ENCODE measurements around the gene FCMR. TPM values are rescaled to one million over a fixed set of nuclear protein-coding genes. Genes with fewer than 3 reads are reported as not detected.
A peak's percentile ranks its signal among the peaks of the same experiment; 100 is the strongest.

FCMR gene
- total and polyA plus RNA-seq, 9 of the 15 experiments (the other 6 are each of a cell fraction or from before 2014, with no cell fraction given), result 0.11 to 0.82 (median 0.20) TPM; not detected in 5

- Histone ChIP-seq H3K27me3 (ENCODE audit: control insufficient read depth in 2 of 2, insufficient read depth in 2 of 2, low read length in 2 of 2) (peaks cover 12 to 30% of the 10 kb centered on the region in 2 experiments), H2AFZ (ENCODE audit: low read depth, low read length) (peak overlapping the region; percentile 11), H3K4me1 (replicated peaks in 1 of 2; ENCODE audit: control insufficient read depth in 2 of 2, insufficient read depth in 2 of 2, low read length in 2 of 2) (no peaks in the 10 kb centered on the region), H3K4me2 (ENCODE audit: insufficient read depth, low read length) (peak overlapping the region; percentile 27; the same call in 1 of the 2 replicates), H3K9ac (ENCODE audit: insufficient read depth in 1 of 2, low read depth in 2 of 2, low read length in 2 of 2) (no peak overlapping the region), H3K9me1 (ENCODE audit: control insufficient read depth, insufficient read depth, low read length) (no peaks in the 10 kb centered on the region), H3K27ac (ENCODE audit: extremely low read depth, low read depth, low read length) (no peak overlapping the region), H3K4me3 (no peak overlapping the region), H3K79me2 (ENCODE audit: control insufficient read depth, insufficient read depth, low read length) (no peaks in the 10 kb centered on the region), H3K9me3 (replicated peaks; ENCODE audit: control insufficient read depth, insufficient read depth, low read depth, low read length) (no peaks in the 10 kb centered on the region), H4K20me1 (replicated peaks; ENCODE audit: control insufficient read depth, insufficient read depth, low read length) (no peaks in the 10 kb centered on the region), H3K36me3 (ENCODE audit: control insufficient read depth, insufficient read depth, low read length) (no peaks in the 10 kb centered on the region)
- FAIRE-seq, result no peak
- DNase-seq (ENCODE audit: extremely low read depth in 1 of 4, low spot score in 3 of 4), result no peak
- ChIA-PET POLR2A (interaction anchor here (1.4 to 1.8 kb wide), 3 partner anchors 11 to 224 kb away, joined by 4 to 7 read pairs (median 6); partner anchors contain the start of gene DYRK3), CTCF (ENCODE audit: low intra/inter-chr PET ratio) (no interaction called here)
- in situ Hi-C loops (cut with MboI) (no loop called here), intact Hi-C loops (cut with micrococcal nuclease) (no loop called here)
- no peak for ATAC-seq
- BruUV-seq (replicated peaks), result no TSS peak
- WGBS (ENCODE audit: insufficient coverage, low coverage, missing lambda C conversion rate), result 6% methylated on average over 5 of the region's 5 CpGs
- TF ChIP-seq CEBPG (CRISPR knock-in tag; IDR thresholded peaks at IDR 0.05) (peak; percentile 35; the same call in 1 of the 2 replicates), CEBPG (tag; conservative IDR thresholded peaks at IDR 0.05 in 1 of 2, IDR thresholded peaks at IDR 0.05 in 1 of 2) (peak; percentile 30 to 57; a peak in 1 of 4 replicates), ZNF143 (CRISPR knock-in tag; IDR thresholded peaks at IDR 0.05) (no peak), MYC (IDR thresholded peaks at IDR 0.05; ENCODE audit: low read depth, low read length) (peak; percentile 75), MYC (CRISPR knock-in tag; IDR thresholded peaks at IDR 0.05; ENCODE audit: borderline replicate concordance, low read depth) (no peak), HDAC1 (IDR thresholded peaks at IDR 0.05) (no peak), SRSF7 (optimal IDR thresholded peaks at IDR 0.05; ENCODE audit: low read depth, low read length) (no peak), HDAC8 (tag; IDR thresholded peaks at IDR 0.05) (no peak), ZNF717 (CRISPR knock-in tag; IDR thresholded peaks at IDR 0.05) (no peak), HDGF (IDR thresholded peaks at IDR 0.05) (no peak), GABPA (tag; conservative IDR thresholded peaks at IDR 0.05; ENCODE audit: low read depth) (peak; percentile 67), EP400 (IDR thresholded peaks at IDR 0.05) (peak; percentile 63), HNRNPH1 (optimal IDR thresholded peaks at IDR 0.05; ENCODE audit: low read depth, low read length) (no peak), MYNN (IDR thresholded peaks at IDR 0.05) (no peak), MYNN (CRISPR knock-in tag; IDR thresholded peaks at IDR 0.05) (no peak), TAF15 (IDR thresholded peaks at IDR 0.05; ENCODE audit: low read depth, low read length) (no peak), RBM39 (optimal IDR thresholded peaks at IDR 0.05; ENCODE audit: low read depth, low read length) (no peak), MTA1 (IDR thresholded peaks at IDR 0.05; ENCODE audit: borderline replicate concordance) (no peak), THAP12 (CRISPR knock-in tag; IDR thresholded peaks at IDR 0.05) (no peak), CBX3 (IDR thresholded peaks at IDR 0.05; ENCODE audit: borderline replicate concordance in 1 of 2, low read length in 2 of 2) (no peak), ZNF133 (CRISPR knock-in tag; IDR thresholded peaks at IDR 0.05) (no peak), ESRRA (IDR thresholded peaks at IDR 0.05; ENCODE audit: borderline replicate concordance, low read depth) (no peak)
- TF ChIP-seq, protein P1, sequence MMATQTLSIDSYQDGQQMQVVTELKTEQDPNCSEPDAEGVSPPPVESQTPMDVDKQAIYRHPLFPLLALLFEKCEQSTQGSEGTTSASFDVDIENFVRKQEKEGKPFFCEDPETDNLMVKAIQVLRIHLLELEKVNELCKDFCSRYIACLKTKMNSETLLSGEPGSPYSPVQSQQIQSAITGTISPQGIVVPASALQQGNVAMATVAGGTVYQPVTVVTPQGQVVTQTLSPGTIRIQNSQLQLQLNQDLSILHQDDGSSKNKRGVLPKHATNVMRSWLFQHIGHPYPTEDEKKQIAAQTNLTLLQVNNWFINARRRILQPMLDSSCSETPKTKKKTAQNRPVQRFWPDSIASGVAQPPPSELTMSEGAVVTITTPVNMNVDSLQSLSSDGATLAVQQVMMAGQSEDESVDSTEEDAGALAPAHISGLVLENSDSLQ (IDR thresholded peaks at IDR 0.05), result peak; percentile 20; the same call in 1 of the 2 replicates
These were observed 62.6 kb downstream of the FCMR start for GRCh38 chr1:206859082-206859521.

All from K562 (cell line).